Tibial nerve (tissue), 4 donors: ENCODE results near the gene HOXA1. TPM values are rescaled to one million over a fixed set of nuclear protein-coding genes. Genes with fewer than 3 reads are reported as not detected.

Experiments used
- DNase-seq, 2 donors: peaks; one replicate each; pipeline ENCODE4 v3.0.0-alpha.2; 2019; ENCODE audit warnings: low spot score in 2 of 2
- H3K27ac ChIP-seq, 4 donors: fragments of 200-600 bp; sonication (generic) in 3 of 4; one replicate each; pipeline ENCODE4 v1.5.1; 2017 to 2019; ENCODE audit warnings: mild to moderate bottlenecking in 1 of 4
- H3K27me3 ChIP-seq, 2 donors: fragments of 200-600 bp; sonication (generic) in 1 of 2; one replicate each; pipeline versions ENCODE4 v1.5.1 to v1.6.0; 2017 to 2019
- H3K36me3 ChIP-seq, 3 donors: fragments of 200-600 bp; sonication (generic); one replicate each; pipeline ENCODE4 v1.5.1; 2018 to 2019
- H3K4me1 ChIP-seq, 4 donors: fragments of 200-600 bp; sonication (generic) in 3 of 4; one replicate each; pipeline ENCODE4 v1.5.1; 2017 to 2019
- H3K4me3 ChIP-seq, 4 donors: fragments of 200-600 bp; sonication (generic) in 3 of 4; one replicate each; pipeline ENCODE4 v1.5.1; 2017 to 2019; ENCODE audit warnings: mild to moderate bottlenecking in 1 of 4, moderate library complexity in 1 of 4
- H3K9me3 ChIP-seq, 4 donors: fragments of 200-600 bp; sonication (generic) in 3 of 4; one replicate each; pipeline ENCODE4 v1.5.1; 2017 to 2019
- CTCF ChIP-seq, 5 experiments: fragments of 200-600 bp in 3 of 5; fragments of 450-650 bp in 2 of 5; sonication (generic) in 3 of 5; IDR thresholded peaks; one replicate each; pipeline ENCODE4 v1.5.1; 2016 to 2019; ENCODE audit warnings: antibody characterized with exemption in 5 of 5, mild to moderate bottlenecking in 3 of 5, moderate library complexity in 2 of 5
- EP300 ChIP-seq, 2 donors: sonication (generic); formaldehyde crosslinking; IDR thresholded peaks; one replicate each; pipeline ENCODE4 v1.6.1; 2017; ENCODE audit warnings: antibody characterized with exemption in 2 of 2, mild to moderate bottlenecking in 1 of 2
- POLR2A ChIP-seq, 2 donors: fragments of 450-650 bp; IDR thresholded peaks; one replicate each; pipeline ENCODE4 v1.6.1; 2017; ENCODE audit warnings: antibody characterized with exemption in 2 of 2, mild to moderate bottlenecking in 2 of 2, moderate library complexity in 2 of 2
- WGBS, 2 donors: methylation state at CpG; one replicate each; pipeline ENCODE4 v1.1.5; 2018; 5-methylcytosine and 5-hydroxymethylcytosine counted together
- total RNA-seq, 4 donors: library from RNA; depleted of rRNA; stranded (reverse); fragments of >200 nt; gene quantifications; one replicate each; pipeline ENCODE4 v1.1.0, GENCODE V29; 2016

Gene HOXA1
- total RNA-seq, 4 donors from 2014 or later = 0.44 to 2.1 (median 1.2) TPM

GRCh38 chr7:27106901-27107240 is 11.1 kb upstream of the HOXA1 start:
- peaks cover 0 to 9% (median 0%) of the 10 kb centered on the region in 3 donors for H3K36me3 ChIP-seq
- H3K27ac ChIP-seq = peak overlapping the region in 3 of 4 donors; percentile 17 to 77 (median 46)
- no peaks in the 10 kb centered on the region for H3K9me3 ChIP-seq
- peaks cover 0 to 63% of the 10 kb centered on the region in 2 donors for H3K27me3 ChIP-seq
- 53 to 67% methylated on average over 14 of the region's 14 CpGs for WGBS, 2 donors
- peak overlapping the region in 2 of 4 donors; percentile 12 to 43 for H3K4me3 ChIP-seq
- TF ChIP-seq EP300 (IDR thresholded peaks at IDR 0.05) (no peak), POLR2A (IDR thresholded peaks at IDR 0.05) (no peak), CTCF (IDR thresholded peaks at IDR 0.05) (no peak)
- DNase-seq = no peak
- H3K4me1 ChIP-seq = peaks cover 0 to 58% (median 4%) of the 10 kb centered on the region in 4 donors

DNA sequence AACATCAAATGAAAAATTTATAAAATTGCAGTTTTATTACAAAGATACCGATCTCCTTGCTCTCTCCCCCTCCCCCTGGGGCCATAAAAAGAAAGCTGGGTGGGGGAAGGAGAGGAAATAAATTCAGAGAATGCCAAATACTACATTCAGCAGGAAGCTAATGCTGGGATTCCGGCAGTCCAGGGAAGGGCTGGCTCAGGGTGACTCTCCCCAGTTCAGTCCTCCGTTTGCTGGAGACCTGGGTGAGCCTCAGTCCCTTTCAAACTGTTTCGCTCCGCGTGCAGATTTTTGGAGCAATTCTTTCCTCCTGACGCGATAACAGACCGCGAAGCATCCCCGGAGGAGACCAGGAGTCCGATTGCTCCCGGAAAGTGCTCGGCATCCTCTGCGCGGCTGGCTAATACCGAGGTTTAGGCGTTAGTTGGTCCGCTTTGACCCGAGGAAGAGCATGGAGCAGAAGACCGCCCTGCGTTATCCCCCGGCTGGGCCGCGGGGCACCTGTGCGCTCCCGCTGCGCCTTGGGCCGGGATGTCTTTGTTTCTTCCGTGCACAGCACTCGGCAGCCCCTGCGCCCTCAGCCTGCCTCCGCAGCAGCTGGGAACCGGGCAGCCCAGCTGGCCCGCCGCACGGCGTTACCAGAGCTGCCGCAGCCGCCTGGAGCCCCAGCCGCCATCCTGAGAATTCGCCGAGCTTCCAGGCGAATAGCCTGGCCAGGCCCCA is 10.5 kb upstream of the HOXA1 start:
- H3K4me3 ChIP-seq = peak overlapping the region in 2 of 4 donors; percentile 12 to 43
- H3K27ac ChIP-seq = peak overlapping the region; percentile 6 to 77 (median 32)
- DNase-seq = no peak
- peaks cover 0 to 9% (median 0%) of the 10 kb centered on the region in 3 donors for H3K36me3 ChIP-seq
- H3K4me1 ChIP-seq = peaks cover 0 to 57% (median 5%) of the 10 kb centered on the region in 4 donors
- H3K9me3 ChIP-seq = no peaks in the 10 kb centered on the region
- H3K27me3 ChIP-seq = peaks cover 0 to 68% of the 10 kb centered on the region in 2 donors
- 34 to 40% methylated on average over 31 to 43 of the region's 44 CpGs for WGBS, 2 donors
- TF ChIP-seq POLR2A (IDR thresholded peaks at IDR 0.05) (no peak), EP300 (IDR thresholded peaks at IDR 0.05) (peak in 1 of 2 donors; percentile 30)

DNA sequence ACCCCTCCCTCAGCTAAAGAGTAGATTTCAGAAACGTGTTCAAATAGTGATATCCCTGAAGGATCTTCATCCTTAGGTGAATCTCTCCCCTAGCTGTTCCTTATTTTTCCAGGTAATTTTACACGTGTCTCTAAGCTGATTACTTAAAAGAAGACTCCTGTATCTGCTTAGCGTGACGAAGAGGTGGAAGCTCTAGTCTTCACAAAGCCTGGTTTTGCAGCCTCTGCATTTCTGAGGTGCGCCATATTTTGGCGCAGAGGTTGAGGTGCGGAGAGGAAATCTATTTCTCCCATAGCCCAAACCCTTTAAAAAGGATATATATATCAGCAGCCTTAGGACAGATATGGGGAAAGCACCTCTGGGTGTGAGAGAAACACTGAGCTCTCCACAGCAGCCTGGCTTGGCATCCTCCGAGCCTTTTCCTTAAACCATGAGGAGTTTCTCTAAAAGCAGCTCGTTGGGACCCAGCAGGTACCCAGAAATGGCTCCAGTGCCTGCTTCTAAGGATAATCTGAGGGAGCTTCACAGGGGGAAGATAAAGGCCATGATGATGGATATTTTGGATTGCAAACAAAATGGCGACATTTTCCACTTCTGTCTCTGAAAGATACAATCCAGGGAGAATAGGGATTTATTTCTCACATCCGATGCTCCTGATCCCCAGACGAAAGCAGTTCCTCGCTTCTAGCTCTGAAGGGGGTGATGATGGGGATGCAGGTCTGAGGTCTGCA is 9.7 kb upstream of the HOXA1 start:
- no peak overlapping the region for H3K4me3 ChIP-seq
- peaks cover 0 to 69% of the 10 kb centered on the region in 2 donors for H3K27me3 ChIP-seq
- H3K4me1 ChIP-seq = peaks cover 0 to 56% (median 5%) of the 10 kb centered on the region in 4 donors
- peak overlapping the region in 2 of 4 donors; percentile 6 to 77 for H3K27ac ChIP-seq
- no peak for DNase-seq
- 84 to 86% methylated on average over 13 of the region's 13 CpGs for WGBS, 2 donors
- H3K9me3 ChIP-seq = no peaks in the 10 kb centered on the region
- TF ChIP-seq CTCF (IDR thresholded peaks at IDR 0.05) (no peak), EP300 (IDR thresholded peaks at IDR 0.05) (no peak), POLR2A (IDR thresholded peaks at IDR 0.05) (no peak)
- peaks cover 0 to 9% (median 0%) of the 10 kb centered on the region in 3 donors for H3K36me3 ChIP-seq

DNA sequence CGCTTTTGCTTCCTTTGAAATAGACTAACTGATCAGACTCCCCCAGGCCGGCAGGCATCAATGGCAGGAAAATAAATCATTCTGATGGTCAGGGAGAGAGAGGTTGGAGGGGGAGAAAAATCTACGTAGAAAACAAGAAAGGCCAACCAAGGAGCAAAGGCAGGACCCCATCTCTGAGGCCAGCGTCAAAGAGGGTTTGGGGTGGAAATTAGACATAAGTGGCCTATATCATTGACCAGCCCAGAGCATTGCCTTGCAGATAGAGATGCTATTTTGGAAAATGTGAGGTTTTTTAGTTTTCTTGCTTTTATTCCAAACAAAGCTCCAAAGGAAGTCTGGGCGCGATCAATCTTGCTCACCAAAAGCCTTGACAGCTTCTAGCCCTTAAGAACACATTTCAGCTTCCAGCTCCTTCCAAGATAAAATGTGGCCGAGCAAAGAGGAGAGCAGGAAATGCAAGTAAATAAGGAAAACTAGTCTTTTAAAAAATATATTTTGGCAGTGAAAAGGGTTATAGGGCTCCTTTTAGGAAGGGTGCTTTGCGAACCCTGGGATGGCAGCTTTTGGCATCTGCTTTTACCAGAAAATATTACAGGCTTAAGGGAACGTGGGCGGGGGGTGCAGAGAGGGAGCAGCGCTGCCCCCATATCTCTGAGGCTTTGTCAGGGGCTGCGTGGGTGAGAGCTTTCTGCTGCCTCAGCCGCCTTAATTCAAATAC is 8.7 kb upstream of the HOXA1 start:
- H3K9me3 ChIP-seq = no peaks in the 10 kb centered on the region
- H3K4me1 ChIP-seq = peaks cover 0 to 50% (median 2%) of the 10 kb centered on the region in 4 donors
- peaks cover 0 to 71% of the 10 kb centered on the region in 2 donors for H3K27me3 ChIP-seq
- peaks cover 0 to 9% (median 0%) of the 10 kb centered on the region in 3 donors for H3K36me3 ChIP-seq
- TF ChIP-seq POLR2A (IDR thresholded peaks at IDR 0.05) = no peak
- no peak for TF ChIP-seq CTCF (IDR thresholded peaks at IDR 0.05)
- TF ChIP-seq EP300 (IDR thresholded peaks at IDR 0.05) = no peak
- no peak for DNase-seq
- no peak overlapping the region for H3K4me3 ChIP-seq
- H3K27ac ChIP-seq = peak overlapping the region in 3 of 4 donors; percentile 11 to 71 (median 42)
- 62 to 64% methylated on average over 13 of the region's 13 CpGs for WGBS, 2 donors

DNA sequence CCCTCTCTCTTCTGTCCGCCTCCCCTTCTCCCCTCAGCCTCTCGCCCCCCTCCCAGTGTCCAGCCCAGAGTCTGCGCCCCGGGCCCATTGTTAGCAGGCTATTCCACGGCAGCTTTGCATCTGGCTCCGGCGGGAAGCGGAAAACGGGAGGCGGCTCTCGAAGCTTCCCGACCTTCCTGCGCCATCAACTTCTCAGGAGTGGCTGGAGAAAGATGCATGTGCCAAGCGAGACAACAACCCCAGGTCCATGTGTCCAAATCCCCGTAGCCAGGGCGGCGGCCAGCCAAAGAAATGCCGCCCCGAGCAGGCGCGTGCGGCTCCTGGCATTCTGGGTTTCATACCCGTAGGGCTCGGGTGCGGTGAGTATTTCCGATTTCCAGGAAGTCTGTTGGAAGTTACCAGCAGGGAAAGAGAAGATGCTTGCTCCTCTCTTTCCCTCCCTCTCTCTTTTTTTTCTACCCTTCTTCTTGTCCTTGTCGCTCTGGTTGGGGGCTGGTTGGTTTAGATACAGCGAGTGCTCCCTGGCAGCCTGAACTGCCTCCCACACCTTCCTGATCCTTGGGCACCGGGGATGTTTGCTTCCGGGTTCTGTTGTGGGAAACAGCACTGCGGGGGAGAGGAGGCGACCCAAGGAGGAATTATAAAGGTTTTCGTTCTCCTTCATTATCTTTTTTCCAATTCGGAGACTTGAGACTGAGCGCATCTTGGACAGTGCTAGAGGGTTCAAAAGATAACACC is 7.9 kb upstream of the HOXA1 start:
- Histone ChIP-seq H3K9me3 (no peaks in the 10 kb centered on the region), H3K27me3 (peaks cover 0 to 79% of the 10 kb centered on the region in 2 donors), H3K27ac (peak overlapping the region in 3 of 4 donors; percentile 11 to 71 (median 42)), H3K36me3 (peaks cover 0 to 9% (median 0%) of the 10 kb centered on the region in 3 donors), H3K4me3 (peak overlapping the region in 3 of 4 donors; percentile 10 to 28 (median 11)), H3K4me1 (peaks cover 0 to 53% (median 2%) of the 10 kb centered on the region in 4 donors)
- TF ChIP-seq CTCF (IDR thresholded peaks at IDR 0.05) = no peak
- no peak for TF ChIP-seq POLR2A (IDR thresholded peaks at IDR 0.05)
- no peak for TF ChIP-seq EP300 (IDR thresholded peaks at IDR 0.05)
- DNase-seq = no peak
- 49 to 51% methylated on average over 35 of the region's 35 CpGs for WGBS, 2 donors
